Fibroblast of villous mesenchyme (primary cell): Measurements from ENCODE around the gene CDH18. TPM values are rescaled to one million over a fixed set of nuclear protein-coding genes. Genes with fewer than 3 reads are reported as not detected.
"Not testable (repeated sequence)": the region's sequence is repeated elsewhere in the genome, so short reads cannot be mapped to it uniquely, and the experiment has no call there.

ENCODE experiments used
- DNase-seq: peaks from one replicate; pipeline ENCODE4 v3.0.0-alpha.2; 2010; ENCODE audit warnings: low read depth
- H3K4me3 ChIP-seq: 2 replicates; pipeline ENCODE4 v1.5.1; 2011; ENCODE audit warnings: low read depth, mild to moderate bottlenecking, low read length
- total RNA-seq: library from RNA; depleted of rRNA; stranded (reverse); fragments of >200 nt; gene quantifications from 2 replicates; pipeline ENCODE4 v1.2.3, GENCODE V29; 2012
- TF ChIP-seq, protein P1 (sequence below): IDR thresholded peaks from 2 replicates; pipeline ENCODE4 v1.5.1; 2012; ENCODE audit warnings: low read depth, mild to moderate bottlenecking, low read length; ENCODE audit not compliant: insufficient read depth

The CDH18 gene
- total RNA-seq, 1 donor = 0.43 TPM

- no peak for DNase-seq
- no peak overlapping the region for H3K4me3 ChIP-seq
- TF ChIP-seq, protein P1, sequence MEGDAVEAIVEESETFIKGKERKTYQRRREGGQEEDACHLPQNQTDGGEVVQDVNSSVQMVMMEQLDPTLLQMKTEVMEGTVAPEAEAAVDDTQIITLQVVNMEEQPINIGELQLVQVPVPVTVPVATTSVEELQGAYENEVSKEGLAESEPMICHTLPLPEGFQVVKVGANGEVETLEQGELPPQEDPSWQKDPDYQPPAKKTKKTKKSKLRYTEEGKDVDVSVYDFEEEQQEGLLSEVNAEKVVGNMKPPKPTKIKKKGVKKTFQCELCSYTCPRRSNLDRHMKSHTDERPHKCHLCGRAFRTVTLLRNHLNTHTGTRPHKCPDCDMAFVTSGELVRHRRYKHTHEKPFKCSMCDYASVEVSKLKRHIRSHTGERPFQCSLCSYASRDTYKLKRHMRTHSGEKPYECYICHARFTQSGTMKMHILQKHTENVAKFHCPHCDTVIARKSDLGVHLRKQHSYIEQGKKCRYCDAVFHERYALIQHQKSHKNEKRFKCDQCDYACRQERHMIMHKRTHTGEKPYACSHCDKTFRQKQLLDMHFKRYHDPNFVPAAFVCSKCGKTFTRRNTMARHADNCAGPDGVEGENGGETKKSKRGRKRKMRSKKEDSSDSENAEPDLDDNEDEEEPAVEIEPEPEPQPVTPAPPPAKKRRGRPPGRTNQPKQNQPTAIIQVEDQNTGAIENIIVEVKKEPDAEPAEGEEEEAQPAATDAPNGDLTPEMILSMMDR = no peak
Observed at GRCh38 chr5:19802686-19803085, 185.3 kb downstream of the CDH18 start.

DNA sequence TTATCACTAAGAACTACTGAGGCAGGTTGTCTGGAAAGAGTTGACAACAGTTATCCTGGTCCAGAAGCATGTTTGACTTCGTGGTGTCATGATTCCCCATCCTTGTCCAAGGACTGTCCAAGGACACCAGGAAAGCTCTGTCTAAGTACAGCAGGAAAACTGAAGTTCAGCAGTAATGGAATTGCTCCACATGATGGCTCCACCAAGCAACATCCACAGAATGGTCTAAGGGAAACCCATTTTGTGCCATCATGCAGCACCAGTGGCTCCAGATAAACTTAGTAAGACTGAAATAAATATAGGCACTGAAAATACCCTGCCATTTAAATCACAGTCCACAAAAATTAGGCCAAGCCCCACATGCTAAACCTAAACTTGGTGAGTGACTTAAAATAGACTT is 192.8 kb downstream of the CDH18 start:
- peak; percentile 5 for DNase-seq
- H3K4me3 ChIP-seq = no peak overlapping the region
- TF ChIP-seq, protein P1 = peak; percentile 20

GRCh38 chr5:19790829-19791466 is 197.1 kb downstream of the CDH18 start:
- no peak overlapping the region for H3K4me3 ChIP-seq
- DNase-seq = no peak

GRCh38 chr5:19782566-19782965 is 205.4 kb downstream of the CDH18 start:
- DNase-seq = no peak
- no peak overlapping the region for H3K4me3 ChIP-seq
- TF ChIP-seq, protein P1 = no peak

More at GRCh38 chr5:19790829-19791466, 197.1 kb downstream of the CDH18 start:
- TF ChIP-seq, protein P1 = no peak

DNA sequence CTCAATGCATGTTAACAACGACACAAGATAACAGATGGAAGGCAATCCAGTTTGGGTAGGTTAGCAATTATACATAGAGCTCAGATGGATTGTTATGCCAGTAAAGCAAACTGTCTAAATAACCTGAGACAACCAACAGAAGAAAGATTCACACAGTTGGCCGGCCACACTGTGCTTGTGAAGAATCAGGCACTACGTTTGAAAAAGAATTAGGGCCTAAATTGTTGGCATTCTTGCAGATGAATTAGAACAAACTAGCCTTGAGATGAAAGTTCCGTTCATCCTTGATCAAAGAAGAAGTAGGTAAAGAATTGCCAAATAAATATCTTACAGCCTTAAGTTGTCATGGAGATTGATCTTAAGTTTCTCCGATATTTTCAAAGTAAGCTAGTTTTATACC is 210.6 kb downstream of the CDH18 start:
- TF ChIP-seq, protein P1 = no peak
- DNase-seq = no peak
- H3K4me3 ChIP-seq = no peak overlapping the region

GRCh38 chr5:19776886-19777285 is 211.1 kb downstream of the CDH18 start:
- not testable (repeated sequence) for DNase-seq, H3K4me3 ChIP-seq

- TF ChIP-seq, protein P1 = no peak
- no peak overlapping the region for H3K4me3 ChIP-seq
- DNase-seq = no peak
Observed at GRCh38 chr5:19771174-19771835, 216.7 kb downstream of the CDH18 start.
